ENCODE results near the gene OSCAR.
A peak's percentile ranks its signal among the peaks of the same experiment; 100 is the strongest.
"Not testable (repeated sequence)": the region's sequence is repeated elsewhere in the genome, so short reads cannot be mapped to it uniquely, and the experiment has no call there.

The OSCAR gene

GRCh38 chr19:54125713-54126112 is 25.1 kb upstream of the OSCAR start:
- FAIRE-seq (no peak), DNase-seq (ENCODE audit: low spot score) (no peak)

DNA sequence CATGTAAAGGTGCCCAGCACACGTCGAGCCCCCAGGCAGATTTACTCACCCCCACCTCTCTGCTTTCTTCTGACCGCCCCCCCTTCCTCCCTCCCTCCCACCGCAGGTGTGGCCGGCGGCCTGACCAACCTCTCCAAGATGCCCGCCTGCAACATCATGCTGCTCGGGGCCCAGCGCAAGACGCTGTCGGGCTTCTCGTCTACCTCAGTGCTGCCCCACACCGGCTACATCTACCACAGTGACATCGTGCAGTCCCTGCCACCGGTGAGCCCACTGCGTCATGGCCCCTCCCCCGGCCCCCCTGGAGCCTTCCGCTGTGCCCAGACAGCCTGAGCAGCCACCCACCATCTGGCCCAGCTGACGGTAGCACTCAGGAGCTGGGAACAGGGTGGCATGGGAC is 23.8 kb upstream of the OSCAR start:
- FAIRE-seq = no peak
- no peak for DNase-seq (ENCODE audit: low spot score)

GRCh38 chr19:54123682-54124081 is 23.1 kb upstream of the OSCAR start:
- FAIRE-seq = no peak
- no peak for DNase-seq (ENCODE audit: low spot score)

DNA sequence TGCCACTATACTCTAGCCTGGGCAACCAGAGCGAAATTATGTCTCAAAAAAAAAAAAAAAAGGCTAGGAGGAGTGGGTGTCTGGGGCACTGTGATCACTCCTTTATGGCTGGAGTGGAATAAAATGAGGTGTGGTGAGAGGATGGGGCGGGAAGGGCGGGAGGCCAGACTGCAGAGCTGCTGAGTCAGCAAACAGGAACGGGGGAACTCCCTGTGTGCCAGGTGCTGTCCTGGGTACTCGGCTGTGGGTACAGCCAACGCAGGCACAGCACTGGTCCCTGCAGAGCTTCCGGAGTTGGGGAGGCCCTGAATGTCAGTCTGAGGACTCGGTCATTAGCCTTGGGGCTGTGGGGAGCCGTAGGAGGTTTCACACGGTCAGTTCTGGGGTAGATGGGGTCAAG is 20.7 kb upstream of the OSCAR start:
- FAIRE-seq = no peak
- no peak for DNase-seq (ENCODE audit: low spot score)

DNA sequence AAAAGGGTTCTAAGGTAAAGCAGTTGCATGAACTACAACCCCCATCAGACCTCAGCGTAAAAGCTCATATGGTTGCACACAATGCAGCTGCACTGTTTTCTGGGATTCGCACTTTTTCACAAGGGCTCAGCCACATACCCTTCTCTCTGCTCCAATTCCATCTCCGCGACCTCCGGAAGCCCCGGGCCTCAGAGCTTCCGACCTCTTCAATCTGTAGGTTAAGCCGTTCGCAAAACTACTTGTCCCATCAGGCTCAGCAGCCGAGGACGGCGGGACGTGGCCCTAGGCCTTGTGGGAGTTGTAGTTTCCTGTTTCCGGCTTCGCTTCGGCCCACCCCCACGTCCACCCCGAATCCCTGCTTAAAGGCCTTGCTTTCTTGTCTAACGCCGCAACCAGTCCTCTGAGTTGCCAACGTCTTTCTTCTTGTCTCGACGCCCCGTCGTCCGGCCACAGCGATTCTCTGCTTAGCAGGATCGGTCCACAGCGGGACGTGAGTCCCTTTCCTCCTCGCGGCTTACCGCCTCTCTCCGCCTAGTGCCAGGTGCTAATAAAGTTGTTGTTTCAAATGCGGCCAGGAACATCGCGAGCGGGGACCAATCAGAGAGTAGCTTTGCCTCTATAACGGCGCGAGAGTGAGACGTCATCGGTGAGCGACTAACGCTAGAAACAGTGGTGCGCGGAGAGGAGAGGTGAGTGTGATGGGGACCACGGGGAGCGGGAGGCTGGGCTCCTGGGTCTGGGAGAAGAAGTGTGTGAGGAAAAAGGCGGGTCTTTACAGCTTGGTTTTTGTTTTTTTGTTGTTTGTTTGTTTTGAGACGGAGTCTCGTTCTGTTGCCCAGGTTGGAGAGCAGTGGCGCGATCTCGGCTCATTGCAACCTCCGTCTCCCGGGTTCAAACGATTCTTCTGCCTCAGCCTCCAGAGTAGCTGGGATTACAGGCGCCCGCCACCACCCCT is 14.8 kb upstream of the OSCAR start, which contains the start of the genes PRPF31 and TFPT:
TSS of gene PRPF31 (plus strand) at position 646 of the 955 bp plus-strand sequence. CDS start 2,525 bp downstream, outside the sequence.
TSS of gene TFPT (minus strand) at position 549 of the 955 bp plus-strand sequence. CDS start at position 161, 388 bp downstream.
- peak; percentile 91 for FAIRE-seq

DNA sequence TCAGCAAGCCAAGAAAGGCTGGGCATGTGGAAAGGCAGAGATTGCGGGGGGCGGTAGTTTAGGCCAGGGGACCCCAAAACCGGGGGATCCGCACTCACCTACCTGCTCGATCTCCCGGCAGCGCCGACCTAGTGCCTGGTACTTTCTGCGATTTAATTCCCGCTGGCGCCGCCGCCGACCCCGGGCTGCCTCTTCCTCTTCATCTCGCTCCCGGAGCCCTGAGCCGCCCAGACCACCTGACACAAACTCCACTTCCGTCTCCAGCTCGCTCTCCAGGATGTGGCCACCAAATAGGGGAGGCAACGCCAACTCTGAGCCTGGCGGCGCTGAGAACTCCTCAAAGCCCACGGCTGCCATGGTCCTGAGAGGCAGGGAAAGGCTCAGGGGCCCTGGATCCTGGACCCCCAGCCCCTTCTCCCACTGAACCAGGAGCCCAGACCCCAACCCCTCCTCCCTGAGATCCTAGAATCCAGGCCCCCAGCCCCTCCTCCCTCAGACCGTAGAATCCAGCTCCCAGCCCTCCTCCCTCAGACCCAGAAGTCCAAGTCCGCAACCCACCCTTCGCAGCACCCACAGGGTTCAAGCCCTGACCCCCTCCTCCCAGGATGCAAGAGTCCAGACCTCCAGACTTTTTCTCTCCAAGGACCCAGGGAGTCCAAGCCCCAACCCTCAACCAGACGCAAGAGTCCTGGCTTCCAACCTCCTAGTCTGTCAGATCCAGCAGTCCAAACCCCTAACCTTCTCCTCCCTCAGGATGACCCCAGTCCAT is 13.9 kb upstream of the OSCAR start:
- FAIRE-seq = no peak
- DNase-seq (ENCODE audit: low spot score) = peak; percentile 38

More for the DNA sequence above, 14.8 kb upstream of the OSCAR start, which contains the start of the genes PRPF31 and TFPT:
- DNase-seq (ENCODE audit: low spot score) = peak; percentile 94

DNA sequence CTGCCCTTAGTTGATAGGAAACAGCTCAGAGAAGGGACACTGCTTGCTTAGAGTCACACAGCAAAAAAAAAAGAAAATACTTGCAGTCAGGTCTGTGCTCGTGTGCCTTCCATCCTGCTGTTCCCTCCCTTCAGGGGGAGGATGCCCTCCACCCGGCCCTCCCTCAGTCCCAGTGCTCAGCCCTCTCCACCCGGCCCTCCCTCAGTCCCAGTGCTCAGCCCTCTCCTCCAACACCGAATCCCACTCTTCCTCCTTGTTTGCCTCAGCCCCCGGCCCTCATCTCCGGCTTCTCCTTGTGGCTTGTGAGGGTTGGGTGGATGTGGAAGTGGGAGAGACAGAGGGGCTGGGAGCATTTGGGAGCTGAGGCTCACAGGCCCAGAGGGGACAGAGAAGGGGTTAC is 9.0 kb upstream of the OSCAR start:
- no peak for FAIRE-seq
- DNase-seq (ENCODE audit: low spot score) = no peak

- DNase-seq (ENCODE audit: low spot score) (no peak), FAIRE-seq (no peak)
These were observed 7.9 kb upstream of the OSCAR start for GRCh38 chr19:54108496-54108895.

GRCh38 chr19:54107876-54108490 is 7.4 kb upstream of the OSCAR start:
- no peak for DNase-seq (ENCODE audit: low spot score)

DNA sequence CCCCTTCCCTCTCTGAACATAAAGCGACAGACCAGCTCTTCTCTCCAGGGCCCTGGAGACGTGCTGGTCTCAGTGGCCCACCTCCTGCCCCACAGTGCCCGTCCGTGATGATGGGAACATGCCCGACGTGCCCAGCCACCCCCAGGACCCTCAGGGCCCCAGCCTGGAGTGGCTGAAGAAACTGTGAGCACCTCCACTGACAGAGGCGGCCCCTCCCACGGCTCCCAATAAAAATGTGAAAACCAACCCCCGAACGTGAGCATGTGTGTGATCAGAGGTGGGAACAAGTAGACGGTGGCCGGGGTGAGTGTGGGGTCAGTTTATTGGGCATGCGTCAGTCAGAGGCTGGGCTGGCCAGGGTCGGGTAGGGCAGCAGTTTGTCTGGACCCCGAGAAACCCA is 6.1 kb upstream of the OSCAR start:
- DNase-seq (ENCODE audit: low spot score) = no peak
- FAIRE-seq = no peak

More at GRCh38 chr19:54107876-54108490, 7.4 kb upstream of the OSCAR start:
- FAIRE-seq = no peak

GRCh38 chr19:54105796-54106195 is 5.2 kb upstream of the OSCAR start:
- no peak for FAIRE-seq

GRCh38 chr19:54104998-54105715 is 4.6 kb upstream of the OSCAR start:
- FAIRE-seq (no peak), DNase-seq (ENCODE audit: low spot score) (no peak)

More at GRCh38 chr19:54105796-54106195, 5.2 kb upstream of the OSCAR start:
- no peak for DNase-seq (ENCODE audit: low spot score)

- FAIRE-seq = peak; percentile 96
- DNase-seq (ENCODE audit: low spot score) = peak; percentile 99
These were observed 2.0 kb upstream of the OSCAR start, which contains the start of gene NDUFA3 for GRCh38 chr19:54102421-54103169. Gene NDUFA3, plus strand, starts transcription at chr19:54102855. Its CDS starts 24 bp downstream, at chr19:54102879.

GRCh38 chr19:54099903-54100255 is 724 bp downstream of the OSCAR start:
- FAIRE-seq; DNase-seq (ENCODE audit: low spot score): not testable (repeated sequence)

DNA sequence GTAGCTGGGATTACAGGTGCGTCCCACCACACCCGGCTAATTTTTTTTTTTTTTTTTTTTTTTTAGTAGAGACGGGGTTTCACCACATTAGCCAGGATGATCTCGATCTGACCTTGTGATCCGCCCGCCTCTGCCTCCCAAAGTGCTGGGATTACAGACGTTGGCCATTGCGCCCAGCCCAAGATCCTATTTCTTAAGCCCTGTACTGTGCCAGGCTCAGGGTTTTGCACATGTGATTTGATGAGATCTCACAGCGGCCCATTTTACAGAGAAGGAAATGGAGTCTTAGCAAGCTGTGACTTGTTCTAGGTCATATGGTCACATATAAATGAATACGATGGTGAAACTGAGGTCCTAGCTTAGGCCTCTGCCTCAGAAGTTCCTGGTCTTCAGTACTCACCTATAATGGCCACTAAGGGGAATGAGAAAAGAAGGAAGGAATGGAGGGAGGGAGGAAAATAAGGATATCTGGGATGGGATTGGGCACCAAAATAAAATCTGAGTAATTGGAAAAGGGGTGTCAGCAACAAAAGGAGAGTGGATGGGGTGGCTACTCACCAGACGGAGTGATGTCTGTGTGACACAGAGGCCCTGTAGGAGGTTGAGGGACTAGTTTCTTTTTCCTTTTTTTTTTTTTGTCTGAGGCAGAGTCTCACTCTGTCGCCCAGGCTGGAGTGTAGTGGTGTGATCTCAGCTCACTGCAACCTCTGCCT is 1.3 kb downstream of the OSCAR start:
- no peak for DNase-seq (ENCODE audit: low spot score)
- FAIRE-seq = no peak

GRCh38 chr19:54096617-54097106 is 3.9 kb downstream of the OSCAR start:
- peak; percentile 45 for DNase-seq (ENCODE audit: low spot score)
- no peak for FAIRE-seq

- DNase-seq (ENCODE audit: low spot score); FAIRE-seq: not testable (repeated sequence)
These were observed 4.6 kb downstream of the OSCAR start for GRCh38 chr19:54095859-54096616.

- no peak for DNase-seq (ENCODE audit: low spot score)
- FAIRE-seq = no peak
These were observed 5.3 kb downstream of the OSCAR start for GRCh38 chr19:54095136-54095858.
